Lower leg skin (tissue), 4 donors: ENCODE measurements around the gene RMI2. TPM values are rescaled to one million over a fixed set of nuclear protein-coding genes. Genes with fewer than 3 reads are reported as not detected.
A peak's percentile ranks its signal among the peaks of the same experiment; 100 is the strongest.

Experiments used
- DNase-seq, 2 donors: peaks; one replicate each; pipeline ENCODE4 v3.0.0-alpha.2; 2019; ENCODE audit warnings: low spot score in 2 of 2
- H3K4me3 ChIP-seq: fragments of 200-600 bp; sonication (generic); 2 replicates; pipeline ENCODE4 v1.5.1; 2017; ENCODE audit warnings: mild to moderate bottlenecking, low read depth; ENCODE audit not compliant: poor library complexity, severe bottlenecking
- POLR2A ChIP-seq, 2 donors: fragments of 450-650 bp; IDR thresholded peaks; one replicate each; pipeline ENCODE4 v1.6.1; 2016 to 2017; ENCODE audit warnings: antibody characterized with exemption in 2 of 2, mild to moderate bottlenecking in 1 of 2, moderate library complexity in 1 of 2
- WGBS, 2 donors: methylation state at CpG; one replicate each; pipeline ENCODE4 v1.1.5; 2018; 5-methylcytosine and 5-hydroxymethylcytosine counted together
- intact Hi-C: fragments of 100-400 bp; cut with DNase I; formaldehyde crosslinking; loops from one replicate; pipeline ENCODE4 v1.15.0; 2023; ENCODE audit warnings: low total_unique reads
- total RNA-seq, 4 donors: library from RNA; depleted of rRNA; stranded (reverse); fragments of >200 nt; gene quantifications; one replicate each; pipeline ENCODE4 v1.1.0, GENCODE V29; 2016
- TF ChIP-seq, protein P1 (sequence below), 3 donors: fragments of 450-650 bp; IDR thresholded peaks; one replicate each; pipeline ENCODE4 v1.5.1; 2016; ENCODE audit warnings: antibody characterized with exemption in 3 of 3, mild to moderate bottlenecking in 3 of 3, moderate library complexity in 2 of 3

The RMI2 gene
- total RNA-seq, 4 donors from 2014 or later = 5.9 to 12.7 (median 7.9) TPM

- H3K4me3 ChIP-seq = no peak overlapping the region
- TF ChIP-seq POLR2A (IDR thresholded peaks at IDR 0.05) = no peak
- TF ChIP-seq, protein P1, sequence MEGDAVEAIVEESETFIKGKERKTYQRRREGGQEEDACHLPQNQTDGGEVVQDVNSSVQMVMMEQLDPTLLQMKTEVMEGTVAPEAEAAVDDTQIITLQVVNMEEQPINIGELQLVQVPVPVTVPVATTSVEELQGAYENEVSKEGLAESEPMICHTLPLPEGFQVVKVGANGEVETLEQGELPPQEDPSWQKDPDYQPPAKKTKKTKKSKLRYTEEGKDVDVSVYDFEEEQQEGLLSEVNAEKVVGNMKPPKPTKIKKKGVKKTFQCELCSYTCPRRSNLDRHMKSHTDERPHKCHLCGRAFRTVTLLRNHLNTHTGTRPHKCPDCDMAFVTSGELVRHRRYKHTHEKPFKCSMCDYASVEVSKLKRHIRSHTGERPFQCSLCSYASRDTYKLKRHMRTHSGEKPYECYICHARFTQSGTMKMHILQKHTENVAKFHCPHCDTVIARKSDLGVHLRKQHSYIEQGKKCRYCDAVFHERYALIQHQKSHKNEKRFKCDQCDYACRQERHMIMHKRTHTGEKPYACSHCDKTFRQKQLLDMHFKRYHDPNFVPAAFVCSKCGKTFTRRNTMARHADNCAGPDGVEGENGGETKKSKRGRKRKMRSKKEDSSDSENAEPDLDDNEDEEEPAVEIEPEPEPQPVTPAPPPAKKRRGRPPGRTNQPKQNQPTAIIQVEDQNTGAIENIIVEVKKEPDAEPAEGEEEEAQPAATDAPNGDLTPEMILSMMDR (IDR thresholded peaks at IDR 0.05) = no peak
- WGBS, 2 donors = 66 to 72% methylated on average over 15 of the region's 15 CpGs
- no peak for DNase-seq
- intact Hi-C loops = no loop called here
These were observed 11.5 kb downstream of the RMI2 start for GRCh38 chr16:11356573-11357331.

GRCh38 chr16:11358531-11358930 lies 13.3 kb downstream of the RMI2 start:
- WGBS, 2 donors = 68 to 87% methylated on average over 7 of the region's 7 CpGs
- intact Hi-C loops = no loop called here
- no peak for DNase-seq
- no peak for TF ChIP-seq POLR2A (IDR thresholded peaks at IDR 0.05)
- TF ChIP-seq, protein P1 (IDR thresholded peaks at IDR 0.05) = no peak
- H3K4me3 ChIP-seq = no peak overlapping the region

GRCh38 chr16:11359370-11359769 lies 14.1 kb downstream of the RMI2 start:
- WGBS, 2 donors = 41 to 54% methylated on average over 5 of the region's 5 CpGs
- intact Hi-C loops = no loop called here
- TF ChIP-seq, protein P1 (IDR thresholded peaks at IDR 0.05) = no peak
- TF ChIP-seq POLR2A (IDR thresholded peaks at IDR 0.05) = no peak

DNA sequence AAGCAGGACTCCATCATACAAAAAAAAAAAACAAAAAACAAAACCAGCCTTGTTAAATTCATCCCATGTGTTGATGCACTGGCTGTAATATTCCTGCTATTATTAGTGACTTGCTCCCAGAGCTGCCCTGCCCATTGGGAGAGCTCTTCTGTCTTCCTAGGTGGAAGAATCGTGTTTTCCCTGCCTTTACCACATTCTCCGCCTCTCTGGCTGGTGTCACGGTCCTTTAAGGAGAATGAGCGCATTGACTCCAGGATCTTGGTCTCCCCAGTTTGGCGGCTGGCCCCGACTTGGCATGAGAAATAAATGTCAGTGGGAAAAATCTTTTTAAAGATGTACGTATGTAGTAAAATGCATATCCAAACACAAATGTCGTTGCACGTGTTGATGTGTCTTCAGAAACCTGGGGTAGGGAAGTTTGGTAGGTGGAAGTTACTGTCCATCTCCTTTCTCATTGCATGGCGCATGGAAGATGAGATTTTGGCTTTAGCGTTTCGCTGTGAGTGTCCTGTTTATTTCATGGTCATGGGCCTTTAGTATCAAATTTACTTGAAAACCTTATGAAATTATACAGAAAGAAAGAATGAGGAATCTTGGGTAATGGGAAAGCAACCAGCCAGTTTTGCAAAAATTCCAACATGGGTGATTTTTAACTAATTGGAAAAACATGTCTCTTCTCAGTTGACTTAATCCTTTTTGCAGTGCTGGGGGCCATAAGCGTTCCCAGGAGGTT lies 15.5 kb downstream of the RMI2 start:
- H3K4me3 ChIP-seq = no peak overlapping the region
- TF ChIP-seq, protein P1 (IDR thresholded peaks at IDR 0.05) = no peak
- TF ChIP-seq POLR2A (IDR thresholded peaks at IDR 0.05) = no peak
- no peak for DNase-seq
- intact Hi-C loops = no loop called here
- 42 to 49% methylated on average over 13 of the region's 13 CpGs for WGBS, 2 donors

More at GRCh38 chr16:11359370-11359769, 14.1 kb downstream of the RMI2 start:
- no peak overlapping the region for H3K4me3 ChIP-seq
- DNase-seq = peak in 1 of 2 donors; percentile 77

DNA sequence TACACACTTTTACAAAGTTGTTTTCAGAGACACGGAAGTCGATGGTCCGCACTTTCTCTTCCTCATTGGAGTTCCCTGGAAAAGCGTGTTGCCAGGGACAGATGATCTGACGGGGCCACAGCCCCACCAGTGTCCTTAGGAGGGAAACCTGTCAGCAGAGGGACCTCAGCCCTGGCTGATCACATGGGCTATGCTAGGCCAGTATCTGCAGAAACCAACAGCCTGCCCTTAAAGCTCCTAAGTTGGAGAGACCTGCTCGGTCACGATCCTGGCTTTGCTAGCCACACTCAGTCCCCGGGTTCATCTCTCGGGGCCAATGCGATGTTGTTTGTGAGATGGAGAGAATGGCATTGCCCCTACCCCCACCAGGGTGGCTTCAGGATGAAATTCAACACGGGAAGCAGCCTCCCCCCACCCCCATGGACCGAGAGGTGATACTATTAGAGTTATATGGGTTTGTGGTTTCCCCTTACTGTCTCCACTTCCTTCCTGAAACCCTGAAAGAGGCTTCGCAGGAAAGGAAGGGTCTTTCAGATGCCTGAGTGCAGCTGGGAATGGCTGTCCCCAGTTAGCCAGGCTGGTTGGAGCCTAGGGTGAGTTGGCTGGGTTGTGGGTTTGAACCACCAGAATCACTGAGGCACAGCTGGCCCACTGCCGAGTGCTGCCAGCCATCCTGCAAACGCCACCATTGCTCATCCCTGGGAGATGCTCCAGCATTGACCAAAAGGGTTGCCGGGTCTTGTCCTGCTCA lies 16.6 kb downstream of the RMI2 start:
- peak in 1 of 2 donors; percentile 14 for DNase-seq
- no peak for TF ChIP-seq POLR2A (IDR thresholded peaks at IDR 0.05)
- TF ChIP-seq, protein P1 (IDR thresholded peaks at IDR 0.05) = no peak
- no peak overlapping the region for H3K4me3 ChIP-seq
- intact Hi-C loops = no loop called here
- 57 to 65% methylated on average over 16 of the region's 16 CpGs for WGBS, 2 donors
